ENCODE results near the gene PANK2. TPM values are rescaled to one million over a fixed set of nuclear protein-coding genes. Genes with fewer than 3 reads are reported as not detected.
A peak's percentile ranks its signal among the peaks of the same experiment; 100 is the strongest.

The PANK2 gene
- total RNA-seq, 1 donor, result 54.9 TPM

GRCh38 chr20:3927486-3928291 is 38.5 kb downstream of the PANK2 start:
- DNase-seq (ENCODE audit: low read depth), result peak; percentile 62
- H3K4me3 ChIP-seq (ENCODE audit: low read depth, low read length), result no peak overlapping the region
- no peak for TF ChIP-seq CTCF (IDR thresholded peaks at IDR 0.05; ENCODE audit: insufficient read depth, low read length)

GRCh38 chr20:3929713-3930060 is 40.5 kb downstream of the PANK2 start:
- TF ChIP-seq CTCF (IDR thresholded peaks at IDR 0.05; ENCODE audit: insufficient read depth, low read length), result no peak
- peak; percentile 53 for DNase-seq (ENCODE audit: low read depth)

GRCh38 chr20:3930265-3931206 is 41.3 kb downstream of the PANK2 start:
- no peak for DNase-seq (ENCODE audit: low read depth)
- H3K4me3 ChIP-seq (ENCODE audit: low read depth, low read length), result no peak overlapping the region
- no peak for TF ChIP-seq CTCF (IDR thresholded peaks at IDR 0.05; ENCODE audit: insufficient read depth, low read length)

More at GRCh38 chr20:3929713-3930060, 40.5 kb downstream of the PANK2 start:
- no peak overlapping the region for H3K4me3 ChIP-seq (ENCODE audit: low read depth, low read length)

GRCh38 chr20:3931664-3932063 is 42.5 kb downstream of the PANK2 start:
- peak; percentile 32 for DNase-seq (ENCODE audit: low read depth)
- TF ChIP-seq CTCF (IDR thresholded peaks at IDR 0.05; ENCODE audit: insufficient read depth, low read length), result no peak
- H3K4me3 ChIP-seq (ENCODE audit: low read depth, low read length), result no peak overlapping the region

GRCh38 chr20:3932277-3932676 is 43.1 kb downstream of the PANK2 start:
- H3K4me3 ChIP-seq (ENCODE audit: low read depth, low read length), result peak overlapping the region; percentile 0
- no peak for TF ChIP-seq CTCF (IDR thresholded peaks at IDR 0.05; ENCODE audit: insufficient read depth, low read length)
- no peak for DNase-seq (ENCODE audit: low read depth)

- H3K4me3 ChIP-seq (ENCODE audit: low read depth, low read length), result peak overlapping the region; percentile 0
- DNase-seq (ENCODE audit: low read depth), result peak; percentile 57
- no peak for TF ChIP-seq CTCF (IDR thresholded peaks at IDR 0.05; ENCODE audit: insufficient read depth, low read length)
These were observed 43.5 kb downstream of the PANK2 start for GRCh38 chr20:3932681-3933080.

Measured in fibroblast of the aortic adventitia (primary cell).